Stomach (tissue), 4 donors: ENCODE data around the gene ARL16.

Experiments used
- CTCF ChIP-seq, 7 experiments: fragments of 450-650 bp in 4 of 7; fragments of 200-600 bp in 3 of 7; sonication (generic) in 3 of 7; IDR thresholded peaks; one replicate each; pipeline ENCODE4 v1.5.1; 2016 to 2019; ENCODE audit warnings: antibody characterized with exemption in 7 of 7, control low read depth in 2 of 7, mild to moderate bottlenecking in 1 of 7
- EP300 ChIP-seq: sonication (generic); formaldehyde crosslinking; IDR thresholded peaks from one replicate; pipeline ENCODE4 v1.6.1; 2017; ENCODE audit warnings: antibody characterized with exemption
- POLR2A ChIP-seq, 4 donors: fragments of 450-650 bp; IDR thresholded peaks; one replicate each; pipeline ENCODE4 v1.6.1; 2016; ENCODE audit warnings: antibody characterized with exemption in 4 of 4, control low read depth in 2 of 4, mild to moderate bottlenecking in 1 of 4, moderate library complexity in 1 of 4
- POLR2AphosphoS5 ChIP-seq, 3 donors: sonication (generic); formaldehyde crosslinking; IDR thresholded peaks; one replicate each; pipeline ENCODE4 v1.6.1; 2016; ENCODE audit warnings: antibody characterized with exemption in 3 of 3

GRCh38 chr17:81708739-81709185, 25.2 kb upstream of the ARL16 start:
- TF ChIP-seq CTCF (IDR thresholded peaks at IDR 0.05), result no peak
- TF ChIP-seq POLR2AphosphoS5 (IDR thresholded peaks at IDR 0.05), result no peak
- no peak for TF ChIP-seq POLR2A (IDR thresholded peaks at IDR 0.05)
- TF ChIP-seq EP300, result no peak
